Upper lobe of left lung (tissue), 4 donors: ENCODE measurements around the gene PCSK2.

Source experiments
- CTCF ChIP-seq, 6 experiments: fragments of 450-650 bp in 4 of 6; fragments of 200-600 bp in 2 of 6; sonication (generic) in 2 of 6; IDR thresholded peaks; one replicate each; pipeline ENCODE4 v1.5.1; 2016 to 2019; ENCODE audit warnings: antibody characterized with exemption in 6 of 6
- POLR2AphosphoS5 ChIP-seq, 2 donors: sonication (generic); formaldehyde crosslinking; IDR thresholded peaks; one replicate each; pipeline ENCODE4 v1.5.1; 2017; ENCODE audit warnings: antibody characterized with exemption in 2 of 2

DNA sequence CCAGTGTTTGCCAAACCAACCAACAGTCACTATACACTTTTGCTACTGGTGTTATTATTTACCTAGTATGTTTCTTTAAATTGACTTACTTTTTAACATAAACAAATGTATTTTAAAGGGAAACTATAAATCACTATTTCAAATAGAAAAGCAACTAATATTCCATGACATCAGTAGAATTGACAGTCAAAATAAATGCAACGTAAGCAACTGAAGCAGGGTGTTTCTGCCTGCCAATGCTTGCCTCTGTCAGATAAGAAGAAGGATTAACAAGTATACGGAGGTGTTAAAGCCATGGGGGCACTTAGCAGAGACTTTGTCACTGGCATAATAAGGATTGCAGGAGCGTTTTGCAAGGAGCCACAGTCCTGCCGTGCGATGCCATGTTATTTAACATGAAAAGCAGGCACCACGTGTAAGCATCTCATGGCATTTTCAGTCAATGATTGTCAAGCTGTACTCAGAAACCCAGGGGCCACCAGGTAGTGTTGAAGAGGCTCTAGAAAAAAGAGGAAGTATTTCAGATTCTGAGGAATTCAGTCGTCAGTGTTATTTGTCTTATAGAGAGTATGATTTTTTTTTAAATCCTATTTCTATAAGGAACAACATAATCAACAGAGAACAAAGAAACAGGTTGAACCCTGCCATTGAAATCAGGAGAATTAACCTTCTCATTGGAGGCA lies 172.6 kb downstream of the PCSK2 start:
- TF ChIP-seq POLR2AphosphoS5 (IDR thresholded peaks at IDR 0.05) (no peak), CTCF (IDR thresholded peaks at IDR 0.05) (no peak)
